ENCODE measurements around the gene CNNM3.
A peak's percentile ranks its signal among the peaks of the same experiment; 100 is the strongest.

The CNNM3 gene

DNA sequence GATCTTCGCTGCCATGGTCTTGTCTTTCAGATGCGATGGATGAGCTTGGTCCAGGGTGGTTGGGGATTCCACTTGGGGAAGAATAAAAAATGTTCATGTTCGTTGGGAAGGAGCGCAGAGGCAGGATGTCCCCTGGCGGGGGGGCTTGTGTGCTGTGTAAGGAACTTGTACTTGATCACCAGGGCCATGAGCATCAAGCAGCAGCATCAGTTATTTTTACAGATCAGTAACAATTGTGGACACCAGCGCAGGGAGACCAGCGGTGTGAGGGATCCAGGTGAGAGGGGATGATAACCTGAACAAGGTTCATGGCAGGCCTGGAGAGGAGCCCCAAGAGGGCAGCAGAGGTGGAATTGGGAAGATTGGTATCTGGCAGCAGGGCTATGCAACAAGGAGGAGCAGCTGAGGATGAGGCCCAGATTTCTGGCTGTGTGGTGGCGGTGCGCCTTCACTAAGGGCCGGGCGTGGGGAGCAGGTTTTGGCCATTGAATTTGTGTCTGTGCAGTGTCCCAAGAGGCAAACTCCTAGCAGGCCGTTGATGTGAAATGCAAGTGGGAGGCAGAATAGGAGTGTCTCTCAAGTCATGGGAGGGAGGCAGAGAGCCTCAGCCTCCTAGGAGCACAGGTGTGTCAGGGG lies 3.9 kb downstream of the CNNM3 start:
- DNase-seq = no peak

DNA sequence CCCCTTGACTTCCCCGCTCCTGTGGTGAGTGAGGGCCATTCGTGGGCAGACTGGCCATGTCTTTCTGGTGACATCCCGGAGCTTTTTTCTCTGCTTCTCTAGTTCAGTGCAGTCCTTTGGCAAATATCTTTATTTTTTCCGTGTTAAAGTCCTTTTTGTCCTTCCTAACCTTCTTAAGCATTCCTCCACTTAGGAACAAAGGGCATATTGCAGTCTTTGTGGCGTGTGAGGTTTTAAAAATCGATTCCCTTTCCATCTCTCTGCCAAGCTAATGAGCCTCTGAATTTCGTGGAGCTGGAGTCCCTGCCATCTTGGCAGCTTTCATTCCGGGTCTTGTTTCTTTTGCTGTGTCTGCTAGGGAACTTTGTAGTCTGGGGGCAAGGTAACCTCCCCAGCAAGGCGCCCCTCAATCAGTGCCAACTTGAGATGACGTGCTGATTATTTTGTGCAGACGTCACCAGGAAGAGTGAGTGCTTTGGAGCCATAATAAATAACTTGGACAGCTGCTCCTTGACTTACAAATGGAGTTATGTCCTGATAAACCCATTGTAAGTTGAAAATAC lies 5.1 kb downstream of the CNNM3 start:
- no peak for DNase-seq

GRCh38 chr2:96822786-96823185 lies 6.7 kb downstream of the CNNM3 start:
- no peak for DNase-seq

GRCh38 chr2:96823198-96823597 lies 7.1 kb downstream of the CNNM3 start:
- DNase-seq = no peak

DNA sequence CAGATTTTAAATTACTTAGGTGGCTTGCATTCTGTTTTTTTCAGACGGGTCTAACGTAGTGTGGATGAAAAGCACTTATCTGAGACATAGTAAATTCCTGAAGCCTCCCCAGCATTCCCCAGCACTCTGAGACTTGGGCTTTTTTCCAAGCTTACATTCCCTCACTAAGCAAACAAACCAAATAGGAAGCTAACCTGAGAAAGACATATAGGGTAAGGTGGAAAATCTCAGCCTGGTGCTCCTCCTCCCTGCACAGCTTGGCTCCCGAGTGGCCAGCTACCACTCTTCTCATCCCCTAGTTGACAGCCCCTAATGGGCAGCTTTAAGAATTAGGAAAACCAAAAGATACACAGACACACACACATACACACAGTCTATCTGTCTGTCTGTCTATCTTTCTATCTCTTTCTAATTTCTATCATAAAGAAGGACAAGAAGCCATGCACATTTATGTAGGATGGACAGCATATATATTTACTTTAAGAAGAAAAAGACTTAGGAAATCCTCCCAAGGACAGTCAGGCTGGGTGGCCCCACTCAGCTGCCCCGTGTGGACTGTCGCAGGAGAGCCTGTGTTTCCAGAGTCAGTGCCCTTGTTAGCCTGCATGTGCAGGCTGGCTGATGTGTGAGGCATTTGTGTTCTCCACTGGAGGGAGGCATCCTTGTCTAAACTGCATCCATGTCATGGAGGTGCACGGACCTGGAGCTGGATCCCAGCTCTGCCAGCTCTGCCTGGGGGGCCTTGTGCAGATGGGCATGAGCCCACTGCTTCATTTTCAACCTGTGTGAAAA lies 8.2 kb downstream of the CNNM3 start:
- DNase-seq = no peak

GRCh38 chr2:96825057-96825456 lies 9.0 kb downstream of the CNNM3 start:
- DNase-seq = no peak

DNA sequence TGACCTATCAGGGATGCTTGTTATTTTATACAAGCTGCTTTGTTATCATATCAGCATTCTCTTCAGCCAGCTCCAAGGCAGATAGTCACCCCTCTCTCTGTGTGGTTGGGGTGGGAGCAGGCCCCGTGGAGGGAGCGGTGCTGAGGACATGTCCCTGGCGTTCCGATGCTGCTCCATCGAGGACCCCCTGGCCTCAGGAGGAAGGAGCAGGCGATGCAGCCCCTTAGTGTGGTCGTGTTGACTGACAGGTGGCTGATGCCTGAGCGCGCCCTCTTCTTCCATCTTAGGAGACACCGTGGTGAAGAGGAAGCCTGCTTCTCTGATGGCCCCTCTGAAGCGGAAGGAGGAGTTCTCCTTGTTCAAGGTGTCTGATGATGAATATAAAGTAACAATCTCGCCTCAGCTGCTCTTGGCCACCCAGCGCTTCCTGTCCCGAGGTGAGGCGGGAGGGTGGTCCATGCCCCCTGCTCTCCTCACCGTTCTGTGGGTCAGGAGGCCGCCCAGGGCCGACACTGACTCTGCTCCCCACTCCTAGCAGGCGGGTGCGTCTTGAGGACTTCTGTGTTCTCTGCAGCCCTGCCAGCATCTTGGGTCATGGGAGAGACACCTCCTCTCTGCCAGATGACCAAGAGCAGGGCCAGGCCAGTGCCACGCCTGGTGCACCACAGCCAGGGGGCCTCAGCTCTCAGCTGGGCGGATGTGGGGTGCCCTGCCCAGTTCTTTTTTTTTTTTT lies 10.6 kb downstream of the CNNM3 start:
- no peak for DNase-seq

GRCh38 chr2:96828436-96828835 lies 12.4 kb downstream of the CNNM3 start:
- no peak for DNase-seq

DNA sequence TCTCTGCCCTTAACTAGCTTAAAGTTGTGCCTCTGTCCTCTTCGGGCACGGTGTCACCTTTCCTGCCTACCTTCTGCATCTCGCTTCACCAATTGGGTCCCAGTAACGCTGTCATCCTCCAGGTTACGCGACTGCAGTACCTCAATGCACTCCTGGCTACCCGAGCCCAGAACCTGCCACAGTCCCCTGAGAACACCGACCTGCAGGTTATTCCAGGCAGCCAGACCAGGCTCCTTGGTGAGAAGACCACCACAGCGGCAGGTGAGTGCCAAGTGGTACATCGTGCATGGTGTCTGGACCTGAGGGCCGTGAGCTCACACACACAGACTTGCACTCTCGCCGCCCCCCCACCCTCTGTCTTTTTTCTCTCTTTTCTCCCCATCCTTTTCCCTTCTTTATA lies 12.8 kb downstream of the CNNM3 start:
- DNase-seq = no peak

- no peak for DNase-seq
Measured at GRCh38 chr2:96830044-96830562, 14.0 kb downstream of the CNNM3 start.

DNA sequence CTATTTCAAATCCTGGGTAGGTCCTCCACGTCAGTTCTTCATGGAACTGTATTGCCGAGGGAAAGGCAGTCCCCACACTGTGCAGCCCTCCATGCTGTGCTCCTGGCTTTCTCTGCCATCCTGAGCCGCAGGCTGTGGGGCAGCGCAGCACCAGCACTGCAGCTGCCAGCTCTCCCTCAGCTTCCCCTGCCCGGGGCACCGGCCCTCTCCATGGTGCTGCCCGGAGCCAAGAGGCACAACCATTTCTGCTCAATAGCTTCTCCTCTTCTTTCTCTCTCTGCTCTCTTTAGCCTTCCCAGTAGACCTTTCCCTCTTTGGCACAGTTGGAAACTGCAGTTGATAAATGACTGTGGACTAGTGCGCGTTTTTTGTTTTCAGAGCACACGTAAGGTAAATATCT lies 15.6 kb downstream of the CNNM3 start:
- DNase-seq = no peak

- no peak for DNase-seq
Measured at GRCh38 chr2:96832408-96832753, 16.3 kb downstream of the CNNM3 start.

DNA sequence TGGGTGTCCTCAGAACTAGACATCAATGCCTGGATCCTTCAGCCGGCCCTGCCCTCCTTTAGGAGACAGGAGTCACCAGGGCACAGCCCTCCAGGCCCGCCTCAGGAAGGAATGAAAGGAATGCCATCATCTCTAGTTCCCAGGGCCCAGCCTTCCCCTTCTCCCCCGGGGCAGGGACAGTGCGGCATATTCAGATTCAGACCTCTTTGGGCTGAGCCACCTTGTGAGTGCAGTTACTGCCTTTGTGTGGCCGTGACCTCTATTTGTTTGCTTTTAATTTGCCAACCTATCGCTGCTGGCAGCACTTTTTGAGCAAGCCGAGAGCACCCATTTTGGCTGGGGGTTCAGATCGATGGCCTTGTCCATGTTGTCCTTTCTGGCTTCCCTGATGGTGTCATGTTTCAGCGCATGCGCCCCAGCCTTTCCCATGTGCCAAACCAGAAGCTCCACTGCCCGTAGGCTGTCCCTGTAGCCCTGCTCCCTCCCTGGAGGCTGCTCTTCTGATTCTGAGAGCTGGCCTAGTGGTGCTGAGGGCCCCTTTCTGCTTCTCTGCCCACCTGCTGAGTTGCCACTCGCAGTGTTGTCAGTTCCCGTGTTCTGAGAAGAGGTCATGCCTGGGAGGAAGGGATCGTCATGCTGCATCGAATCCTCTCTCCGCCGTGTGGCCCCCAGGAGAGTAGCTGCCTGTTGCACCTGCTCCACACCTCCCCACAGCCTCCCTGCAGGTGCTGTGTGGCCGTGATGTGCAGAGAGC lies 16.9 kb downstream of the CNNM3 start:
- DNase-seq = no peak

- DNase-seq = no peak
Measured at GRCh38 chr2:96835830-96836229, 19.8 kb downstream of the CNNM3 start.

- no peak for DNase-seq
Measured at GRCh38 chr2:96837575-96837974, 21.5 kb downstream of the CNNM3 start.

DNA sequence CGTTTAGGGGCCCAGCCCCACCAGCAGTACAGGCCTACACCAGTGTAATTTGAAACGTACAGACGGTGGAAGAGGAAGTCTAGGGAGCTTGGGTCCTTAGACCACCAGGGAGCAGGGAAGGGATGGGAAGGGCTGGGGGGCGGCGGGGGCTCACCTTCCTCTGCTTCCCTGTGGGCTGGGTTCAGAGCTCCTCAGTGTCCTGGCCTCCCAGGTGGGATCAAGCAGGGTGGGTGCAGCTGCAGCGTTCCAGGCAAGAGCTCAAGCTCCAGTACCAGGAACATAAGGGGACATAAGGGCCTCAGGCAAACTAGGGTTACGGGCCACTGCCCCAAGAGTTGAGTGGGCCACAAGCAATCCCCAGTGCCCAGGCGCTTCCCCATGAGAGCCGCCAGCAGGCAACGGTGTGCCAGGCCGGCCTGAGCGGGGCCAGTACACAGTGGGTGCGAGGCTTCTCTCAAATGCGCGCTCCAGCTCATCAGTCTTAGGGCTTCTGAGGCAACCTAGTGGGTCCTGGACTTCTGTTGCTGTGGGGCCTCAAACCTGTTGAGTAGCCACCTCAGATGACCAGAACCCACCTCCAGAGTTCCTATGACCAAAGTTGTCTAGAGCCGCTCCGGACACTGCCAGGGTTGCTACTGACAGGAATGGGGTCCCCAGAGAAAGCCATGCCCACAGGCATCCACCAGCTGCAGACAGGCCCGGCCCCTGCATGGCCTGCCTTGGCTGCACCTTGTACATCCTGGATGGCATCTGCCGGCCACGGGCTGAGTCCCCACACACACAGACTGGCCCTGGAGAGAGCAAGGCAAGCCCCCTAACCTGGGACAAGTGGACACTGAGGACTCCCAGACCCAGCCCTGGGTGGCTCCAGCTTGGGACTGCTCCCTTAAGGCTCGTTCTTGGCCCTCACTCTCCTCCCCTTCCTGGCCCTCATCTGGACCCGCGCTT lies 22.6 kb downstream of the CNNM3 start:
- no peak for DNase-seq

- peak; percentile 81 to 89 for DNase-seq
Measured at GRCh38 chr2:96839293-96839874, 23.3 kb downstream of the CNNM3 start.

DNA sequence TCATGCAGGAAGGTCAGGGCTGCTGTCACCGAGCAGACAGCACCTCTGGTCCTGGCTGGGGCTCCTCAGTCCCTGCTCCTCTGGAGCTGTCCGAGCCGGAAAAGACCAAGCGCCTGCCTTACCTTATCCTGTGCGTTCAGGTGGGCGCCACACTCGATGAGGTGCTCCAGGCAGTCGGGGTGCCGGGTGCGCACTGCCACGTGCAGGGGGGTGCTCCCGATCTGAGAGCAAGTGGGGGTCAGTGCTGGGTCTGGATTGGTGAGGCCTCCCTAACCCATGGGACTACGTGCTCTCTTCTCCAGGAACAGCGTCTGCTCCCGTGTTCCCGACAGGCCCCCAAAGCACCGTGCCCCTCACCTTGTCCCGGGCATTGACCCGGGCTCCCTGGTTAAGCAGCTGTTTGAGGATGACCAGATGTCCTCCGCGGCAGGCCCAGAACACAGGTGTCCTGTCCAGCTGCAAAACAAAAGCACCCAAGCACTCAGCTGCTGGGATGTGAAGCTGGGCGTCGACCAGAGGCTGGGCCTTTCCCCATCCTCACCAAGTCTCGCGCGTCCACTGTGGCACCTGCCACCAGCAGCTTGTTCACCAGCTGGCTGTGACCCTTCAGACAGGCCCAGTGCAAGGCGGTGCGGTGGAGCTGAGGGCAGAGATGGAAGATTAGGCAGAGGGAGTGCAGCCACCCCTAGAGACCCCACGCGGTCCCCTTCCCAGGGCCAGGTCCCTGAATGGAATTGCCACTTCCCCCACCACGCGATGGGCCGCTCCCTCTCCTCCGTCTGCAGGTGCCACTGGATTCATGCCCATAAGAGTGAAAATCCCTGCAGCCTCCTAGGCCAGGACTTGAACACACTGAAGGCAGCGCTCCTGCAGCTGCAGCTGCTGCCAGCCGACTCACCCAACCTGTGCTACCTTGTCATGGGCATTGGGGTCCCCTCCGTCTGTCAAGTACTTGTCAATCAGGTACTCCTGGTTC lies 24.1 kb downstream of the CNNM3 start:
- DNase-seq = no peak

- DNase-seq = no peak
Measured at GRCh38 chr2:96841701-96842495, 25.8 kb downstream of the CNNM3 start.

Measured in stimulated activated CD4-positive, alpha-beta T cell treated with anti-CD3 and anti-CD28 coated beads, Interleukin-2, amount 100 ng/mL, for 24 hours (primary cell).